CD4-positive, CD25-positive, alpha-beta regulatory T cell (primary cell): ENCODE data around the gene MTX3. TPM values are rescaled to one million over a fixed set of nuclear protein-coding genes. Genes with fewer than 3 reads are reported as not detected.

ENCODE experiments used
- ATAC-seq, 2 donors: fragments of 150-1000 bp; cut with Tn5 transposase; one replicate each; pipeline ENCODE4 v1.10.0; 2021; ENCODE audit warnings: low read depth in 2 of 2, moderate number of reproducible peaks in 2 of 2, moderate library complexity in 1 of 2
- DNase-seq, 3 donors: peaks; one replicate each; pipeline versions ENCODE4 v3.0.0 to v3.0.0-alpha.2; 2012 to 2022; ENCODE audit warnings: mixed read lengths in 1 of 3
- H3K27ac ChIP-seq: one replicate; pipeline ENCODE4 v1.7.0; 2013; ENCODE audit warnings: mild to moderate bottlenecking, low read length; ENCODE audit not compliant: insufficient read depth, poor library complexity, severe bottlenecking
- H3K27me3 ChIP-seq: one replicate; pipeline ENCODE4 v1.7.0; 2013; ENCODE audit warnings: low read length; ENCODE audit not compliant: control insufficient read depth, insufficient read depth
- H3K36me3 ChIP-seq: one replicate; pipeline ENCODE4 v1.7.0; 2013; ENCODE audit warnings: mild to moderate bottlenecking, low read length, moderate library complexity; ENCODE audit not compliant: control insufficient read depth, insufficient read depth
- H3K4me1 ChIP-seq: 2 replicates; pipeline ENCODE4 v1.7.0; 2013; ENCODE audit warnings: mild to moderate bottlenecking, low read length; ENCODE audit not compliant: insufficient read depth, control insufficient read depth, poor library complexity, severe bottlenecking
- H3K4me3 ChIP-seq: one replicate; pipeline ENCODE4 v1.7.0; 2013; ENCODE audit warnings: low read depth, mild to moderate bottlenecking, low read length, moderate library complexity
- H3K9me3 ChIP-seq, 2 experiments: 1 replicate in 1 of 2; 2 replicates in 1 of 2; pipeline ENCODE4 v1.7.0; 2013; ENCODE audit warnings: low read length in 2 of 2, mild to moderate bottlenecking in 1 of 2, moderate library complexity in 1 of 2; ENCODE audit not compliant: control insufficient read depth in 2 of 2
- H3K27ac Mint-ChIP-seq, 3 donors: one replicate each; pipeline ENCODE4 v1.8.0; 2020 to 2022; ENCODE audit warnings: mild to moderate bottlenecking in 3 of 3, mixed read lengths in 3 of 3, moderate library complexity in 2 of 3
- H3K27me3 Mint-ChIP-seq: one replicate; pipeline ENCODE4 v1.8.0; 2022; ENCODE audit warnings: mild to moderate bottlenecking, mixed read lengths
- H3K36me3 Mint-ChIP-seq: one replicate; pipeline ENCODE4 v1.8.0; 2020; ENCODE audit warnings: mixed read lengths
- H3K4me1 Mint-ChIP-seq, 4 donors: one replicate each; pipeline ENCODE4 v1.8.0; 2020 to 2022; ENCODE audit warnings: mixed read lengths in 4 of 4, mild to moderate bottlenecking in 1 of 4
- H3K4me3 Mint-ChIP-seq, 4 donors: one replicate each; pipeline ENCODE4 v1.8.0; 2020 to 2022; ENCODE audit warnings: mild to moderate bottlenecking in 4 of 4, mixed read lengths in 4 of 4, moderate library complexity in 3 of 4
- H3K9me3 Mint-ChIP-seq, 7 donors: one replicate each; pipeline ENCODE4 v1.8.0; 2020 to 2022; ENCODE audit warnings: mixed read lengths in 7 of 7, mild to moderate bottlenecking in 3 of 7, moderate library complexity in 2 of 7
- polyA plus RNA-seq, 4 donors: library from polyadenylated mRNA; unstranded; fragments of 300-500 nt; fragmentation: Illumina TruSeq; gene quantifications; one replicate each; pipeline ENCODE4 v1.2.3, GENCODE V29; 2021
- total RNA-seq: library from RNA; stranded (reverse); gene quantifications from one replicate; pipeline ENCODE4 v1.2.3, GENCODE V29; 2022

Gene MTX3, protein sequence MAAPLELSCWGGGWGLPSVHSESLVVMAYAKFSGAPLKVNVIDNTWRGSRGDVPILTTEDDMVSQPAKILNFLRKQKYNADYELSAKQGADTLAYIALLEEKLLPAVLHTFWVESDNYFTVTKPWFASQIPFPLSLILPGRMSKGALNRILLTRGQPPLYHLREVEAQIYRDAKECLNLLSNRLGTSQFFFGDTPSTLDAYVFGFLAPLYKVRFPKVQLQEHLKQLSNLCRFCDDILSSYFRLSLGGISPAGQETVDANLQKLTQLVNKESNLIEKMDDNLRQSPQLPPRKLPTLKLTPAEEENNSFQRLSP
- total RNA-seq (18.1 TPM), polyA plus RNA-seq (1 to 10 TPM; 1.4 to 2.6 (median 2.5) TPM)

- peak; percentile 76 to 93 (median 82) for DNase-seq
- Mint-ChIP-seq H3K27me3 (peaks cover 5% of the 10 kb centered on the region), H3K9me3 (peaks cover 0 to 4% (median 0%) of the 10 kb centered on the region in 7 donors), H3K36me3 (peaks cover 23% of the 10 kb centered on the region), H3K27ac (peak within 1 kb of the TSS; percentile 91 to 95 (median 92)), H3K4me3 (peak within 1 kb of the TSS; percentile 84 to 99 (median 88)), H3K4me1 (peaks cover 12 to 41% (median 28%) of the 10 kb centered on the region in 4 donors)
- Histone ChIP-seq H3K4me1 (peaks cover 22% of the 10 kb centered on the region), H3K36me3 (peaks cover 26% of the 10 kb centered on the region), H3K4me3 (peak within 1 kb of the TSS; percentile 83), H3K9me3 (no peaks in the 10 kb centered on the region), H3K27me3 (no peaks in the 10 kb centered on the region), H3K27ac (peak within 1 kb of the TSS; percentile 81)
- peak; percentile 89 to 90 for ATAC-seq
Observed at GRCh38 chr5:79990598-79991507, at the start of gene MTX3. TSS of gene MTX3 (minus strand) at chr5:79991262. CDS start at chr5:79991238, 24 bp downstream.

DNA sequence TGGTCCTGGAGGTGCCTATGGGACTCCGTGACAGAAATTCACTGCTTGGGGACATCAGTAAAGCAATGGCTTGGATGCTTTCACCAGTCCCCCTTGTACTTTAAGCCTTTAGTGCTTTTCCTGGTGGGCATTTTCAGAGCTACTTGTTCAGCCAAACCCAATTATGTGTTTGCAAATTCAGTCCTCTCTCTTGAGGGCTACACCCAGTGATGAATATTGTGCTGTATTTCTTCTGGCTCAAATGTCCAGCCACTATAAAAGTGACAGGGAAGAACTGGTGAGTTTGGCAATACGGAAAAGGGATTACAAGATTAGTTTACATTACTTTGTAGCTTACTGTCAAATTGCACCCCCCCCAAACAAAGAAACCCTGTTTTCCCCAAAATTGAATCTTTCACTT lies 48.6 kb upstream of the MTX3 start:
- peaks cover 69% of the 10 kb centered on the region for H3K27me3 Mint-ChIP-seq
- ATAC-seq (no peak), DNase-seq (no peak)
- peaks cover 0 to 1% (median 0%) of the 10 kb centered on the region in 7 donors for H3K9me3 Mint-ChIP-seq
- Histone ChIP-seq H3K9me3 (no peaks in the 10 kb centered on the region), H3K27ac (no peak overlapping the region), H3K4me3 (no peak overlapping the region), H3K36me3 (no peaks in the 10 kb centered on the region), H3K27me3 (peaks cover 31% of the 10 kb centered on the region), H3K4me1 (no peaks in the 10 kb centered on the region)
- H3K4me3 Mint-ChIP-seq, result no peak overlapping the region
- H3K36me3 Mint-ChIP-seq, result no peaks in the 10 kb centered on the region
- H3K27ac Mint-ChIP-seq, result no peak overlapping the region
- H3K4me1 Mint-ChIP-seq, result peaks cover 0 to 10% (median 6%) of the 10 kb centered on the region in 4 donors

- no peak overlapping the region for H3K4me3 Mint-ChIP-seq
- DNase-seq (peak in 1 of 3 donors; percentile 9), ATAC-seq (no peak)
- H3K27ac ChIP-seq, result no peak overlapping the region
- H3K36me3 ChIP-seq, result no peaks in the 10 kb centered on the region
- H3K27me3 ChIP-seq, result peaks cover 38% of the 10 kb centered on the region
- peaks cover 0 to 17% (median 9%) of the 10 kb centered on the region in 4 donors for H3K4me1 Mint-ChIP-seq
- H3K9me3 Mint-ChIP-seq, result no peaks in the 10 kb centered on the region
- H3K27me3 Mint-ChIP-seq, result peaks cover 82% of the 10 kb centered on the region
- no peak overlapping the region for H3K4me3 ChIP-seq
- no peaks in the 10 kb centered on the region for H3K9me3 ChIP-seq
- no peak overlapping the region for H3K27ac Mint-ChIP-seq
- H3K4me1 ChIP-seq, result no peaks in the 10 kb centered on the region
- no peaks in the 10 kb centered on the region for H3K36me3 Mint-ChIP-seq
Observed at GRCh38 chr5:80037366-80037765, 46.3 kb upstream of the MTX3 start.

DNA sequence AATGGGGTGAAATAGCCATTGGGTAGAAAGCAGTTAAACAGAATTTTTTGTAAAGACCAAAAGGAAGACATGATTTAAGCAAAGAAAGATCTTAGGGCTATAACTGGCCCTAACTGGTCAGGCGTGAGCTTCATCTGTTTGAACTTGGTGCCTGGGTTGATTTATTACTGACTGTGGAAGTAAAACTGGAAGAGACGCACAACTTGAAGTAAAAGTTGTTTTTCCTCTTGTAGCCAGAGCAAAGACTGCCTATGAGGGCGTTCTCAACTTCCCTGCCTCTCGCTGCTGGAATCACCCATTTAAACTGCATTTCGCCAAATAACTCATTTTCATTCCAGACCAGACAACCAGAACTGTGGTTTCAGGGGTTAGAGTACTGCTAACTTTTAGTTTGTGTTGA lies 45.6 kb upstream of the MTX3 start:
- Histone ChIP-seq H3K27me3 (peaks cover 37% of the 10 kb centered on the region), H3K4me3 (no peak overlapping the region), H3K9me3 (no peaks in the 10 kb centered on the region), H3K4me1 (no peaks in the 10 kb centered on the region), H3K36me3 (no peaks in the 10 kb centered on the region), H3K27ac (no peak overlapping the region)
- H3K27me3 Mint-ChIP-seq, result peaks cover 78% of the 10 kb centered on the region
- no peak for DNase-seq
- peaks cover 0 to 17% (median 9%) of the 10 kb centered on the region in 4 donors for H3K4me1 Mint-ChIP-seq
- ATAC-seq, result no peak
- no peak overlapping the region for H3K27ac Mint-ChIP-seq
- no peaks in the 10 kb centered on the region for H3K9me3 Mint-ChIP-seq
- H3K36me3 Mint-ChIP-seq, result no peaks in the 10 kb centered on the region
- no peak overlapping the region for H3K4me3 Mint-ChIP-seq

DNA sequence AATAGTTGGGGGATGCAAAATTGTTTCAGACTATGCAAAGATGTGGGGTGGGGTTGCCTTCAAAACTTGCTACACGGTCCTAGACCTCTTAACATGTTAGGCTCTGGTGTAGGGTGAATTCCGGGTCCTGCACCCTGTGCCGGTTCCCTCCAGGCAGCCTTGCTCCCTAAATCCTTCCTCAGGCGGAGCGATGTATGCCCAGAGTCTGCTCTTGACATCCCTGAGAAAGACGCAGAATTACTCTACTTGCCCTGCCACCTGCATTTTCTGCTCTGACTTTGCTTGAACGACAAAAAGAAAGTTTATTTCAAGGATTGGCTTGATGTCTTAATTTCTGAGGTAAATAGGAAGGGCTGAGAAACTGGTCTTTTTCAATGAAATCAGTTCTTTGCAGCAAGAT lies 44.8 kb upstream of the MTX3 start:
- Mint-ChIP-seq H3K9me3 (no peaks in the 10 kb centered on the region), H3K27ac (no peak overlapping the region), H3K36me3 (no peaks in the 10 kb centered on the region), H3K4me3 (peak overlapping the region in 2 of 4 donors; percentile 5 to 34), H3K27me3 (peaks cover 78% of the 10 kb centered on the region), H3K4me1 (peaks cover 0 to 17% (median 9%) of the 10 kb centered on the region in 4 donors)
- no peaks in the 10 kb centered on the region for H3K36me3 ChIP-seq
- no peak for DNase-seq
- no peak for ATAC-seq
- H3K27ac ChIP-seq, result no peak overlapping the region
- no peak overlapping the region for H3K4me3 ChIP-seq
- peaks cover 36% of the 10 kb centered on the region for H3K27me3 ChIP-seq
- H3K9me3 ChIP-seq, result no peaks in the 10 kb centered on the region
- H3K4me1 ChIP-seq, result no peaks in the 10 kb centered on the region

DNA sequence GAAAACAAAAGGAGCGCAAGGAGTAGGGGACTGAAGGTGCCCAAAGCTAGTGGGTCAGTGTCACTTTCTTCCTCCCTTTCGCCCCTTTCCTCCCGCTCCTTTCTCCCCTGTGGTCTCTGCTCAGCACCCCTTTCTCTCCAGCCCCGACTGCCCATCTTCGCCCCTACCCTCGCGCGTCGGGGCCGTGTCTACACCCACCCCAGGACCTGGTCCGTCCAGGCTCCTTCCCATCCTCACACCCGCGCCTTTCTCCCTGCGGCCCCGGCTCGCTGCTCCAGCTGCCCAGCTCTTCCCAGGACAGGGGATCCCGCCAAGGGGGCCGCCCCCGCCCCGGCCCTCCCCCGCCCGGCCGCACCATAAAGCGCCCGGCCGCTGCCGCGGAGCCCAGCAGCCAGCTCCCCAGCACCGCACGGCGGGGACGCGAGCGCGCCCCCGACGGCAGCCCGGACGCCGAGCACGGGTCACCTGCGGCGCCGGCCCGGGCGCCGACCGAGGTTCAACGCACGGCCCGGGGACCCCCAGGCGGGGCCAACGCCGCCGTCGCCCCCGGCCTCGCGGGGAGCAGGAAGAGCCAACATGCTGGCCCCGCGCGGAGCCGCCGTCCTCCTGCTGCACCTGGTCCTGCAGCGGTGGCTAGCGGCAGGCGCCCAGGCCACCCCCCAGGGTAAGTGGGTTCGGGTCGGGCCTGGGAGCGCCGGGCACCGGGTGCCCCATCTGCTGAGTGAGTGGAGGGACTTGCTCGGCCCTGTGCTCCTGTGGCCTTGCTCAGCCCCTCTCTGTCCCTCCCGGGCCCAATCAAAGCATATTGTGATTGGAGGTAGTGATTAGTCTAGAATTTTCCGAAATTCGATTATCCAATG lies 44.1 kb upstream of the MTX3 start, which contains the start of gene THBS4:
Gene THBS4 (plus strand): TSS at position 387 of the 860 bp plus-strand sequence. CDS start 190 bp downstream, at position 577.
- no peaks in the 10 kb centered on the region for H3K36me3 Mint-ChIP-seq
- DNase-seq (no peak), ATAC-seq (peak in 1 of 2 donors; percentile 33)
- no peak within 1 kb of the TSS for H3K27ac Mint-ChIP-seq
- Histone ChIP-seq H3K4me1 (no peaks in the 10 kb centered on the region), H3K27ac (no peak within 1 kb of the TSS), H3K36me3 (no peaks in the 10 kb centered on the region), H3K27me3 (peaks cover 36% of the 10 kb centered on the region), H3K4me3 (no peak within 1 kb of the TSS), H3K9me3 (no peaks in the 10 kb centered on the region)
- no peaks in the 10 kb centered on the region for H3K9me3 Mint-ChIP-seq
- peaks cover 74% of the 10 kb centered on the region for H3K27me3 Mint-ChIP-seq
- peak within 1 kb of the TSS; percentile 32 to 66 (median 62) for H3K4me3 Mint-ChIP-seq
- H3K4me1 Mint-ChIP-seq, result peaks cover 0 to 17% (median 9%) of the 10 kb centered on the region in 4 donors

DNA sequence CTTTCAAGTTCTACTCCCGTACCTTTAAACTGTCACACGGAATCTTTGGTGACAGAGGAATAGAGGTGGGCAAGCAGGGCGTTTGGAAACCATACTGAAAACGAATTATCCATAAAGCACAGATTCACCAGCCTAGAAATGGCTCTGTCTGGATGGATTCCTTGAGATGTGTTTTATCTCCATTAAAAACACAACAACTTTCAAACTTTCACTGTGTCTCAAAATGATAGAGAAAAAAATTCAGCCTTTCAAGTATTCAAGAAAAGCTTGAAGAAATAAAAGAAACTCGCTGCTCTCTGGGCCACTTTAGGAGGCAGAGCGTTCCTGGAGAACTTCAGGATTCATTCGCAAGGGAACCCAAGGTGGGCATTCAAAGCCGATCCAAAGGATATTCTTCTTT lies 43.5 kb upstream of the MTX3 start:
- no peaks in the 10 kb centered on the region for H3K9me3 Mint-ChIP-seq
- H3K36me3 Mint-ChIP-seq, result no peaks in the 10 kb centered on the region
- H3K4me1 ChIP-seq, result no peaks in the 10 kb centered on the region
- no peak overlapping the region for H3K4me3 ChIP-seq
- no peak for DNase-seq
- no peaks in the 10 kb centered on the region for H3K9me3 ChIP-seq
- H3K27ac Mint-ChIP-seq, result no peak overlapping the region
- H3K4me1 Mint-ChIP-seq, result peaks cover 0 to 17% (median 9%) of the 10 kb centered on the region in 4 donors
- H3K36me3 ChIP-seq, result no peaks in the 10 kb centered on the region
- peaks cover 68% of the 10 kb centered on the region for H3K27me3 Mint-ChIP-seq
- peaks cover 32% of the 10 kb centered on the region for H3K27me3 ChIP-seq
- H3K27ac ChIP-seq, result no peak overlapping the region
- ATAC-seq, result no peak
- H3K4me3 Mint-ChIP-seq, result peak overlapping the region; percentile 32 to 66 (median 62)
